ENCODE measurements around the gene METTL22.
A peak's percentile ranks its signal among the peaks of the same experiment; 100 is the strongest.

The METTL22 gene

DNA sequence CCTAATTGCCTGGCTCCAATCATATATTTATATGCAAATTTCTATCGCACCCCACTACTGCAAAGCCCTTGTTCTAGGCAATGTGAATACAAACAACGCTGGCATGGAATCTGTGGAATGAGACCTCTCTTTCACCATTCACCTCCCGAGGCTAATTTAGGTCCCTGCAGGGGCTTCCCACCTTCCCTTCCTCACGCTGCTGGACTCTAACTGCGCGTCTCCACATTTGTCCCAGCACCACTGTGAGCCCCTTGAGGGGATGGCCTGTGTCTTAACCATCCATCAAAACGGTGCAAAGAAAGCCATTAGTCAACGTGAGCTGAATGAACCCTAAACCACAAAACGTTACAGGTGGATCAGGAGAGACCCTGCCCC, 32.8 kb upstream of the METTL22 start:
- H3K4me1 ChIP-seq (ENCODE audit: insufficient read depth, poor library complexity, severe bottlenecking), result no peaks in the 10 kb centered on the region
- H3K27me3 ChIP-seq (ENCODE audit: insufficient read depth, poor library complexity, severe bottlenecking), result peaks cover 28% of the 10 kb centered on the region
- no peak overlapping the region for H3K4me3 ChIP-seq (ENCODE audit: severe bottlenecking)
- H3K27ac ChIP-seq (ENCODE audit: poor library complexity, severe bottlenecking), result no peak overlapping the region
- ATAC-seq (ENCODE audit: low read depth), result no peak
- no peak for DNase-seq (ENCODE audit: low spot score)
- TF ChIP-seq, protein P1, sequence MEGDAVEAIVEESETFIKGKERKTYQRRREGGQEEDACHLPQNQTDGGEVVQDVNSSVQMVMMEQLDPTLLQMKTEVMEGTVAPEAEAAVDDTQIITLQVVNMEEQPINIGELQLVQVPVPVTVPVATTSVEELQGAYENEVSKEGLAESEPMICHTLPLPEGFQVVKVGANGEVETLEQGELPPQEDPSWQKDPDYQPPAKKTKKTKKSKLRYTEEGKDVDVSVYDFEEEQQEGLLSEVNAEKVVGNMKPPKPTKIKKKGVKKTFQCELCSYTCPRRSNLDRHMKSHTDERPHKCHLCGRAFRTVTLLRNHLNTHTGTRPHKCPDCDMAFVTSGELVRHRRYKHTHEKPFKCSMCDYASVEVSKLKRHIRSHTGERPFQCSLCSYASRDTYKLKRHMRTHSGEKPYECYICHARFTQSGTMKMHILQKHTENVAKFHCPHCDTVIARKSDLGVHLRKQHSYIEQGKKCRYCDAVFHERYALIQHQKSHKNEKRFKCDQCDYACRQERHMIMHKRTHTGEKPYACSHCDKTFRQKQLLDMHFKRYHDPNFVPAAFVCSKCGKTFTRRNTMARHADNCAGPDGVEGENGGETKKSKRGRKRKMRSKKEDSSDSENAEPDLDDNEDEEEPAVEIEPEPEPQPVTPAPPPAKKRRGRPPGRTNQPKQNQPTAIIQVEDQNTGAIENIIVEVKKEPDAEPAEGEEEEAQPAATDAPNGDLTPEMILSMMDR (IDR thresholded peaks at IDR 0.05; ENCODE audit: poor library complexity, severe bottlenecking), result no peak
- no peaks in the 10 kb centered on the region for H3K9me3 ChIP-seq (ENCODE audit: severe bottlenecking)
- H3K36me3 ChIP-seq (ENCODE audit: low read depth), result no peaks in the 10 kb centered on the region

DNA sequence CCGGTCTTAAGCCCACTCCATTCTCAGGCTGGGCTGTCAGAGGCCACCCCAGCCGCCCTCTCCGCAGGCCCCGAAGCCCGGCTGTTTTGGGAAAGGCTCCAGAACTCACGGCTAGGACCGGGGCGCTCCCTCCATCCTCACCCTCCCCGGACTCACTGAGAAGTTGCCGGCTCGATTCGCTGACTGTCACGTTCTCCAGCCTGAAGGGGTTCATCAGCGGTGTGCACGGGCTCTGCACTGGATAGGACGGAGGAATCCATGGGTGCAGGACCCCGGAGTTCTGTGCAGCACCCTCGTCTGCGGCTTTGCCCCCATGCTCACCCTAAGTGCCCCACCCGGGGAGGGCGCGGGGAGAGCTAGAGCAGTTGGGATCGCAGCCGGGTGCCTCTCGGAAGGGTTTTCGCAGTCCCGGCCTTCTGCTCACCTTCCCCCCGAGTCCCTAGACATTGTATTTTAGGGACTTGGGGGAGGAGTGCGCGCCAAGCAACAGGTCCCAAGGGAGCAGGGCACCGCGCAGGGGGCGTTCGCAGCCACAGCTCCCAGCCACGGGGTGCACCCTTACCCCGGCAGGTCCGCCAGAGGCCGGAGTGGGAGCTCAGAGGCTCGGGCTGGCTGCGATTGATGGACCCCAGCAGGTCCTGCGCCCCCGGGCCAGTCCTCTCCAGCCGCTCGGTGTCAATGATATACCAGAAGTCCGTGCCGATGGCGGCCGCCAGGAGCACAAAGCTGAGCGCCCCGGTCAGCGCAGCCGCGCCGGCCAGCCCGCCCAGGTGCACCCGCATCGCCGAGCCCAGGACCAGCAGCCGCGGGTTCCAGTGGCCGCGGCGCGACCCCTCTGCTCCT, 32.2 kb upstream of the METTL22 start:
- ATAC-seq (ENCODE audit: low read depth) (peak; percentile 60), DNase-seq (ENCODE audit: low spot score) (no peak)
- Histone ChIP-seq H3K4me1 (ENCODE audit: insufficient read depth, poor library complexity, severe bottlenecking) (peaks cover 5% of the 10 kb centered on the region), H3K36me3 (ENCODE audit: low read depth) (no peaks in the 10 kb centered on the region), H3K9me3 (ENCODE audit: severe bottlenecking) (no peaks in the 10 kb centered on the region), H3K4me3 (ENCODE audit: severe bottlenecking) (peak overlapping the region; percentile 14), H3K27me3 (ENCODE audit: insufficient read depth, poor library complexity, severe bottlenecking) (peaks cover 28% of the 10 kb centered on the region), H3K27ac (ENCODE audit: poor library complexity, severe bottlenecking) (no peak overlapping the region)
- TF ChIP-seq, protein P1 (IDR thresholded peaks at IDR 0.05; ENCODE audit: poor library complexity, severe bottlenecking), result no peak

DNA sequence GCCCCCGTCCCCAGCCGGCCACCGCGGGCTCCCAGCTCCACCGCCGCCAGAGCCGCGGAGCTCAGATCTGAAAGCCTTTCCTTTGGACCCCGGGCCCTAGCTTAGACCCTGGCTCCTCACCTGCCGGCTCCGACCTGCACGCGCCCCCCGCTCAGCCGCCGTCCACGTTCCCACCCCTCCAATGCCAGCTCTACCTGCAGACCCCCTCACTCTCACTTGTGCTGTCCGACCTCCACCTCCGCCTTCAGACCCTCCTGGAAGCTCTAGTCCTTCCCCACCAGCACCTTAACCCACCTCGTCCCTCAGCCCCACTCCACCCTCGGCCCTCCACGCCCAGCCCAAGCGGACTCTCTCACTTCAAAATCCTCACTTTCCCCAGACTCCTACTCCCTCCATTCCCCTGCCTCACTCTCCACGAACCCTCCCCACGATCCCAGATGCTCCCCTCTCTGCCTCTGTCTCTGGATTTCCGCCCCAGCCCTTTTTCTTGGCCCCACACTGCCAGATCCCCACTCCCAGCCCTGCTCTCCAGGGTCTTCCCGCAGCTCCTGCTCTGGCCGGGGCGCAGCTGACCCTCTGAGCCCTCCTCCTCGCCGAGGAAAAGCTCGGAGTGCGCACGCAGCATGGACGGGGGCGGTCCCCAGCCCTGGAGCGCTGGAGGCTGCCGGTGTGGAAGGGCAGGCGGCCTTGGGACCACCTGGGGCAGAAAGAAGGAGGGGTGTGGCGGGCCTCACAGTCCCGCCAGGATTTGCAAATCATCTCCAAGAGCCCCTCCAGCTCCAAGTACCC, 31.4 kb upstream of the METTL22 start, which contains the start of gene TMEM114:
TSS of gene TMEM114 (minus strand) at position 612 of the 789 bp plus-strand sequence. CDS start 673 bp downstream, outside the sequence.
- Histone ChIP-seq H3K4me1 (ENCODE audit: insufficient read depth, poor library complexity, severe bottlenecking) (peaks cover 11% of the 10 kb centered on the region), H3K4me3 (ENCODE audit: severe bottlenecking) (peak within 1 kb of the TSS; percentile 14), H3K27me3 (ENCODE audit: insufficient read depth, poor library complexity, severe bottlenecking) (peaks cover 28% of the 10 kb centered on the region), H3K27ac (ENCODE audit: poor library complexity, severe bottlenecking) (no peak within 1 kb of the TSS), H3K9me3 (ENCODE audit: severe bottlenecking) (no peaks in the 10 kb centered on the region), H3K36me3 (ENCODE audit: low read depth) (no peaks in the 10 kb centered on the region)
- TF ChIP-seq, protein P1 (IDR thresholded peaks at IDR 0.05; ENCODE audit: poor library complexity, severe bottlenecking), result no peak
- DNase-seq (ENCODE audit: low spot score) (no peak), ATAC-seq (ENCODE audit: low read depth) (no peak; the same call in 2 of the 3 replicates)

DNA sequence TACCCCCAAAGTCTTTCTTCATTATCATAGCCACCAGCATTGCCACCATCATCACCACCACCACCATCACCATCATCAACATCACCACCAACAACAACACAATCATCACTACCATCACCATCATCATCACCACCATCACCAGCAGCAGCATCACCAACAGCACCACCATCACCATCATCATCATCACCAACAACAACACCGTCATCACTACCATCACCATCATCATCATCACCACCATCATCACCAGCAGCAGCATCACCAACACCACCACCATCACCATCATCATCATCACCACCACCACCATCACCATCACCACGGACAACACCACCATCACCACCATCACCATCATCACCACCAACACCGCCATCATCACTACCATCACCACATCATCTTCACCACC, 30.7 kb upstream of the METTL22 start:
- H3K9me3 ChIP-seq (ENCODE audit: severe bottlenecking), result no peaks in the 10 kb centered on the region
- H3K27ac ChIP-seq (ENCODE audit: poor library complexity, severe bottlenecking), result no peak overlapping the region
- no peaks in the 10 kb centered on the region for H3K36me3 ChIP-seq (ENCODE audit: low read depth)
- peaks cover 28% of the 10 kb centered on the region for H3K27me3 ChIP-seq (ENCODE audit: insufficient read depth, poor library complexity, severe bottlenecking)
- TF ChIP-seq, protein P1 (IDR thresholded peaks at IDR 0.05; ENCODE audit: poor library complexity, severe bottlenecking), result no peak
- ATAC-seq (ENCODE audit: low read depth), result no peak
- no peak overlapping the region for H3K4me3 ChIP-seq (ENCODE audit: severe bottlenecking)
- no peak for DNase-seq (ENCODE audit: low spot score)
- peaks cover 11% of the 10 kb centered on the region for H3K4me1 ChIP-seq (ENCODE audit: insufficient read depth, poor library complexity, severe bottlenecking)
